ENCODE data around the gene C12orf50. TPM values are rescaled to one million over a fixed set of nuclear protein-coding genes. Genes with fewer than 3 reads are reported as not detected.

Gene C12orf50
- total and polyA plus RNA-seq, 2 of the 13 experiments (the other 11 are each of a cell fraction or from before 2014, with no cell fraction given) = not detected

DNA sequence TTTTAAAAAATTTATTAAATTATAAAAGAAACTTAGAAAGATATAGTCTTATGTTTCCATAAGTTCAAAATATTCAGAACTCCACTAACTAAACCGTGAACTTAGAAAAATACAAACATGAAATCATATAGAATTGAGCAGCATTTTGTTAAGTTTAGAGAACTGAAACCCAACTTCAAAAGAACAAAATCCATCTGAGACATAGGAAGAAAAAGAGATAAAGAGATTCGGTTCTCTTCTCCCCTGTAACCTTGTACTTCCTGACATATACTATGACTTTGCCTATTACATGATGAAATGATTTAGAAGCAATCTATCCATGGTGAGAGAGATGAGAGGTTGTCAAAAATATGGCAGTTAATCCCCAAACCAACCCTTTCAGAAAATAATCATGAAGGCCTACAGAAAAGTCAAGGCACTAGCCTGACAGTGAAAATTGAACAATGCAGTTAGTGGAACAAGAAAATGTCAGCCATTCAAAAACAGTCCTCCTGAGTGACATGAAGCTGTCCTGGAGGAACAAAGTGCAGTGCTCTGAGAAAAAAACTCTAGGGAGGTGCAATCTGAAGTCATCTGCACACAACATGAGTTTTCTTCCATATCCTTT, 44.0 kb downstream of the C12orf50 start:
- H4K20me1 ChIP-seq (ENCODE audit: insufficient read depth, low read length) = no peaks in the 10 kb centered on the region
- DNase-seq (ENCODE audit: low spot score) = no peak
- no peaks in the 10 kb centered on the region for H3K79me2 ChIP-seq (ENCODE audit: insufficient read depth, low read length)
- no peak overlapping the region for H2AFZ ChIP-seq (ENCODE audit: low read length)
- in situ Hi-C loops (cut with HindIII; ENCODE audit: extremely low pct_ligation_motif_present, low pct_unique_long_range_greater_than_20kb) (no loop called here), intact Hi-C loops (cut with micrococcal nuclease; ENCODE audit: unreplicated experiment) (no loop called here)
- no peaks in the 10 kb centered on the region for H3K4me1 ChIP-seq (ENCODE audit: insufficient read depth, low read length)
- no peaks in the 10 kb centered on the region for H3K9me3 ChIP-seq (ENCODE audit: low read length)
- no peaks in the 10 kb centered on the region for H3K36me3 ChIP-seq (replicated peaks in 1 of 2; ENCODE audit: control insufficient read depth in 1 of 2, insufficient read depth in 2 of 2, low read length in 2 of 2)
- no peak for ATAC-seq
- H3K4me3 ChIP-seq (replicated peaks in 1 of 3; ENCODE audit: insufficient read depth in 1 of 3, low read depth in 2 of 3, low read length in 3 of 3) = no peak overlapping the region
- H3K27me3 ChIP-seq (ENCODE audit: control insufficient read depth in 1 of 2, insufficient read depth in 2 of 2, low read length in 2 of 2) = no peaks in the 10 kb centered on the region
- 3% methylated on average over 2 of the region's 2 CpGs for WGBS (ENCODE audit: low lambda C conversion rate)
- CTCF ChIA-PET (ENCODE audit: low intra/inter-chr PET ratio, low total read pairs) = no interaction called here
- no peak overlapping the region for H3K27ac ChIP-seq (ENCODE audit: extremely low read length, insufficient read depth, low read length)
- H3K9ac ChIP-seq (ENCODE audit: insufficient read depth, low read depth, low read length) = no peak overlapping the region
- no peak overlapping the region for H3K4me2 ChIP-seq (ENCODE audit: low read depth, low read length)
- BruUV-seq (replicated peaks) = no TSS peak
- no peak for FAIRE-seq
- POLR2A ChIA-PET = no interaction called here
- TF ChIP-seq SATB2 (CRISPR knock-in tag; IDR thresholded peaks at IDR 0.05) = no peak
- TF ChIP-seq, protein P1, sequence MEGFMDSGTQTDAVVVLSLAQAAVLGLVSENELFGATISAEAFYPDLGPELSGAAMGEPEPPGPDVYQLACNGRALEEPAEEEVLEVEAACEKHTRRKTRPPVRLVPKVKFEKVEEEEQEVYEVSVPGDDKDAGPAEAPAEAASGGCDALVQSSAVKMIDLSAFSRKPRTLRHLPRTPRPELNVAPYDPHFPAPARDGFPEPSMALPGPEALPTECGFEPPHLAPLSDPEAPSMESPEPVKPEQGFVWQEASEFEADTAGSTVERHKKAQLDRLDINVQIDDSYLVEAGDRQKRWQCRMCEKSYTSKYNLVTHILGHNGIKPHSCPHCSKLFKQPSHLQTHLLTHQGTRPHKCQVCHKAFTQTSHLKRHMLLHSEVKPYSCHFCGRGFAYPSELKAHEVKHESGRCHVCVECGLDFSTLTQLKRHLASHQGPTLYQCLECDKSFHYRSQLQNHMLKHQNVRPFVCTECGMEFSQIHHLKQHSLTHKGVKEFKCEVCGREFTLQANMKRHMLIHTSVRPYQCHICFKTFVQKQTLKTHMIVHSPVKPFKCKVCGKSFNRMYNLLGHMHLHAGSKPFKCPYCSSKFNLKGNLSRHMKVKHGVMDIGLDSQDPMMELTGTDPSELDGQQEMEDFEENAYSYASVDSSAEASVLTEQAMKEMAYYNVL (CRISPR knock-in tag; IDR thresholded peaks at IDR 0.05; ENCODE audit: borderline replicate concordance) = no peak
- TF ChIP-seq, protein P2, sequence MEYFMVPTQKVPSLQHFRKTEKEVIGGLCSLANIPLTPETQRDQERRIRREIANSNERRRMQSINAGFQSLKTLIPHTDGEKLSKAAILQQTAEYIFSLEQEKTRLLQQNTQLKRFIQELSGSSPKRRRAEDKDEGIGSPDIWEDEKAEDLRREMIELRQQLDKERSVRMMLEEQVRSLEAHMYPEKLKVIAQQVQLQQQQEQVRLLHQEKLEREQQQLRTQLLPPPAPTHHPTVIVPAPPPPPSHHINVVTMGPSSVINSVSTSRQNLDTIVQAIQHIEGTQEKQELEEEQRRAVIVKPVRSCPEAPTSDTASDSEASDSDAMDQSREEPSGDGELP (IDR thresholded peaks at IDR 0.05; ENCODE audit: borderline replicate concordance, low read depth) = no peak
- TF ChIP-seq ZNF253 (CRISPR knock-in tag; IDR thresholded peaks at IDR 0.05; ENCODE audit: borderline replicate concordance) = no peak
- TF ChIP-seq, protein P3, sequence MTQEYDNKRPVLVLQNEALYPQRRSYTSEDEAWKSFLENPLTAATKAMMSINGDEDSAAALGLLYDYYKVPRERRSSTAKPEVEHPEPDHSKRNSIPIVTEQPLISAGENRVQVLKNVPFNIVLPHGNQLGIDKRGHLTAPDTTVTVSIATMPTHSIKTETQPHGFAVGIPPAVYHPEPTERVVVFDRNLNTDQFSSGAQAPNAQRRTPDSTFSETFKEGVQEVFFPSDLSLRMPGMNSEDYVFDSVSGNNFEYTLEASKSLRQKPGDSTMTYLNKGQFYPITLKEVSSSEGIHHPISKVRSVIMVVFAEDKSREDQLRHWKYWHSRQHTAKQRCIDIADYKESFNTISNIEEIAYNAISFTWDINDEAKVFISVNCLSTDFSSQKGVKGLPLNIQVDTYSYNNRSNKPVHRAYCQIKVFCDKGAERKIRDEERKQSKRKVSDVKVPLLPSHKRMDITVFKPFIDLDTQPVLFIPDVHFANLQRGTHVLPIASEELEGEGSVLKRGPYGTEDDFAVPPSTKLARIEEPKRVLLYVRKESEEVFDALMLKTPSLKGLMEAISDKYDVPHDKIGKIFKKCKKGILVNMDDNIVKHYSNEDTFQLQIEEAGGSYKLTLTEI (CRISPR knock-in tag; conservative IDR thresholded peaks at IDR 0.05) = no peak
- no peak for TF ChIP-seq ZNF180 (CRISPR knock-in tag; IDR thresholded peaks at IDR 0.05; ENCODE audit: borderline replicate concordance, low read depth)
- TF ChIP-seq ZNF432 (CRISPR knock-in tag; IDR thresholded peaks at IDR 0.05; ENCODE audit: borderline replicate concordance) = no peak
- TF ChIP-seq, protein P4, sequence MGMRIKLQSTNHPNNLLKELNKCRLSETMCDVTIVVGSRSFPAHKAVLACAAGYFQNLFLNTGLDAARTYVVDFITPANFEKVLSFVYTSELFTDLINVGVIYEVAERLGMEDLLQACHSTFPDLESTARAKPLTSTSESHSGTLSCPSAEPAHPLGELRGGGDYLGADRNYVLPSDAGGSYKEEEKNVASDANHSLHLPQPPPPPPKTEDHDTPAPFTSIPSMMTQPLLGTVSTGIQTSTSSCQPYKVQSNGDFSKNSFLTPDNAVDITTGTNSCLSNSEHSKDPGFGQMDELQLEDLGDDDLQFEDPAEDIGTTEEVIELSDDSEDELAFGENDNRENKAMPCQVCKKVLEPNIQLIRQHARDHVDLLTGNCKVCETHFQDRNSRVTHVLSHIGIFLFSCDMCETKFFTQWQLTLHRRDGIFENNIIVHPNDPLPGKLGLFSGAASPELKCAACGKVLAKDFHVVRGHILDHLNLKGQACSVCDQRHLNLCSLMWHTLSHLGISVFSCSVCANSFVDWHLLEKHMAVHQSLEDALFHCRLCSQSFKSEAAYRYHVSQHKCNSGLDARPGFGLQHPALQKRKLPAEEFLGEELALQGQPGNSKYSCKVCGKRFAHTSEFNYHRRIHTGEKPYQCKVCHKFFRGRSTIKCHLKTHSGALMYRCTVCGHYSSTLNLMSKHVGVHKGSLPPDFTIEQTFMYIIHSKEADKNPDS (CRISPR knock-in tag; IDR thresholded peaks at IDR 0.05) = no peak
- no peak for TF ChIP-seq RBFOX2 (IDR thresholded peaks at IDR 0.05; ENCODE audit: low read depth, low read length)
- TF ChIP-seq CC2D1A (CRISPR knock-in tag; IDR thresholded peaks at IDR 0.05) = no peak
- TF ChIP-seq ZNF430 (CRISPR knock-in tag; IDR thresholded peaks at IDR 0.05) = no peak
- TF ChIP-seq SETDB1 (CRISPR knock-in tag; IDR thresholded peaks at IDR 0.05; ENCODE audit: borderline replicate concordance) = no peak
- TF ChIP-seq HOXA9 (CRISPR knock-in tag; IDR thresholded peaks at IDR 0.05; ENCODE audit: borderline replicate concordance) = no peak
- no peak for TF ChIP-seq ZNF44 (CRISPR knock-in tag; IDR thresholded peaks at IDR 0.05)
- TF ChIP-seq TP53 (CRISPR knock-in tag; conservative IDR thresholded peaks at IDR 0.05) = no peak
- TF ChIP-seq HMGA1 (CRISPR knock-in tag; conservative IDR thresholded peaks at IDR 0.05) = no peak
- TF ChIP-seq, protein P5, sequence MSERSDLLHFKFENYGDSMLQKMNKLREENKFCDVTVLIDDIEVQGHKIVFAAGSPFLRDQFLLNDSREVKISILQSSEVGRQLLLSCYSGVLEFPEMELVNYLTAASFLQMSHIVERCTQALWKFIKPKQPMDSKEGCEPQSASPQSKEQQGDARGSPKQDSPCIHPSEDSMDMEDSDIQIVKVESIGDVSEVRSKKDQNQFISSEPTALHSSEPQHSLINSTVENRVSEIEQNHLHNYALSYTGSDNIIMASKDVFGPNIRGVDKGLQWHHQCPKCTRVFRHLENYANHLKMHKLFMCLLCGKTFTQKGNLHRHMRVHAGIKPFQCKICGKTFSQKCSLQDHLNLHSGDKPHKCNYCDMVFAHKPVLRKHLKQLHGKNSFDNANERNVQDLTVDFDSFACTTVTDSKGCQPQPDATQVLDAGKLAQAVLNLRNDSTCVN (CRISPR knock-in tag; IDR thresholded peaks at IDR 0.05; ENCODE audit: borderline replicate concordance) = no peak
